Raji (cell line): ENCODE results near the gene DNAJB6.

Experiments
- POLR2A ChIP-seq: IDR thresholded peaks from 2 replicates; pipeline ENCODE4 v1.6.1; 2011; ENCODE audit warnings: low read depth, low read length, control low read depth; ENCODE audit not compliant: insufficient read depth

The DNAJB6 gene

DNA sequence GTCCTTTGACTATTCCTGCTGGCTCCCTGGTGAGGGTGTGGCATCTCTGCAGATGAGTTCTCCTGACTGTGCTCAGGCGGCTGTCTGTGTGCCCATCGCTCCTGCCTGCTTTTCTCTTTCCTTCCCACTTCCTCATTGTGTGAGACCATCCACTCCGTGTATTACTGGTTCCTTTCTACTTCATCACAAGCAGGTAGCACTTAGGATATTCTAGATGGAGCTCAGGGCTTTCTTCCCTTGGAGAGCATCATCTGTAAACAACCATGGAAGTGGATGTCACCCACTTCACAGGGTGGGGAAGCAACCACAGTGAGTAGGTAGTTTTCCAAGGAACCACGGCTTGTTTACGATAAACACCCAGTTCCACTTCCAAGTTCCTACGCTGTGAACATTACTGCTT lies 15.7 kb downstream of the DNAJB6 start:
- TF ChIP-seq POLR2A = no peak

- TF ChIP-seq POLR2A = no peak
These were observed 19.1 kb downstream of the DNAJB6 start for GRCh38 chr7:157355784-157356511.

- TF ChIP-seq POLR2A = no peak
These were observed 20.6 kb downstream of the DNAJB6 start for GRCh38 chr7:157357129-157358040.

DNA sequence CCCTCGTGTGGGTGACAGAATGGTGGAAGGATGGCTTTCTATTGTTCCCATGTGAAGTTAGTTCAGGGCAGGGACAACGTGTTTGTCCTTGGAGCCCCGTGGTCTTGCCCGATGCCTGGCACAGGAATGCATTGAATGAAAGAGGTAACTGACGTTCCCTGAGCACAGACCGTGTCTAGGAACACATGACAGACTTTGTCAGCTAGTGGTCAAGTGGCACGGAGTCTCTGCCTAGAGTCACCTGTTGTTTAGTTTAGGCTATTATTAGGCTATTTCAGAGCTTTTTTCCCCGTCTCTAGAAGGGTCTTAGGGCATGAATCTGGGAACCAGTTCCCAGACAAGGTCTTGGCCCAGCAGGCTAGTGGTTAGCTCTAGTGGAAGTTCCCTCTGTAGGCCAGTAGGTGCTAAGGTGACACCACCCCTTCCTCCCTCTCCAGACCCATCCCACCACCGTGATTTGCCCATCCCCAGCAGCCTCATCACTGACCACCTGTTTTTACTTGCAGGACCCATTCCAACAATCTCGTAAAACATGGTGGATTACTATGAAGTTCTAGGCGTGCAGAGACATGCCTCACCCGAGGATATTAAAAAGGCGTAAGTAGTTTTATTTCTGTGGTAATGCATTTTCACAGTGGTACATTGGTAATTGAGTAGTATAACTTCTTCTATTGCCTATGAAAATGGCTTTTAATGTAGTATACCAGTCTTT lies 21.4 kb downstream of the DNAJB6 start:
- TF ChIP-seq POLR2A = no peak

DNA sequence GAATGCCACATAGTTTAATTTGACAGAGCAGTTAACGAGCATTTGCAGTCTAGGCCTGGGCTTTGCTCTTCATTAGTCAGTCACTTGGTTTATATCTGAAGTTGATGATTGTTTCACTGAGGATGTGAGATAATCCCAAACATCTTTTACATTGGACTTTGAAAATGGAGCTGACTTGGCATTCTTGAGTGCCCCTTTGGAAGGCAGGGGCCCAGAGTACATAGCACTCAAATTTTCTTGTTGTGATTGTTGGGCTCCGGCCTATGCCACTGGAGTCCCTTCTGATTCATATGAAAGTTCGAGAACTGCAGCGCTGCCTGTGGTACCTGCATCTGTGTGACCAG lies 21.9 kb downstream of the DNAJB6 start:
- no peak for TF ChIP-seq POLR2A

- no peak for TF ChIP-seq POLR2A
These were observed 22.8 kb downstream of the DNAJB6 start for GRCh38 chr7:157359581-157359980.

DNA sequence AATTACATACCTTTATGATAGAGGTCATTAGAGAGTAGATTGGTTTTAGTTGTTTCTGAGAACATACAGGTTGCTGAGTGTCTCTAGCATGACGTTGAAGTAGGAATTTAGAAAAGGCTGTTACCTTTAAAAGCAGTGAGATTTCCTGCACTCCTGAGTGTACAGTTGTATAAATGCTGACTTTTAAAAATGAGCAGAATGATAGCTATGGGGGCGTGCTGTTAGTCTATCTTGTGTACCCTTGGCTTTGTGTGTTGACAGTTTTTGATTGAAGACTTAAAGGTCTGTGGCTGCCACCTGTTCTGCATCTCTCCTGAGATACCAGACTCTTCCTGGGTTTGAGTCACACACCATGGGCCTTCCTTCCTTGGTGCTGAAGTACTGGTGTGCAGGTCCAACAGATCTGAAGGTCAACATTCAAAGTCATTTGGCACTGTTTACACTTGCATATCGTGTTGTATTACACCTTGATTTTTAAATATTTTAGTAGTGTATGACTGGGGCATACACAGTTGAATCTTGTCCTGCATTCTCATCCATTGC lies 23.8 kb downstream of the DNAJB6 start:
- no peak for TF ChIP-seq POLR2A

DNA sequence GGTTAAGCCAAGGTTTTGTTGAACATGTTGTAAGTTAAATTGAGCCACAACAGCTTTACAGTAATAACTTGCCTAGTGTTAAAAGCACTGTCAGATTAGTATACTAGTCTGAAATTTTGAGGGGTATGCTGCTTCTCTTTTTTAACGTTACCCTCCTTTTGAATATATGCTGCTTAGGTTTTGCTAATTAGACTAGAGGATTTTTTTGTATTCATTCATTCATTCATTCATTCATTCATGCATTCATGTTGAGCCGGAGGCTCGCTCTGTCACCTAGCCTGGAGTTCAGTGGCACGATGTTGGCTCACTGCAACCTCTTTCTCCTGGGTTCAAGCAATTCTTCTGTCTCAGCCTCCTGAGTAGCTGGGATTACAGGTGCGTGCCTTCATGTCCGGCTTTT lies 24.7 kb downstream of the DNAJB6 start:
- TF ChIP-seq POLR2A = no peak

DNA sequence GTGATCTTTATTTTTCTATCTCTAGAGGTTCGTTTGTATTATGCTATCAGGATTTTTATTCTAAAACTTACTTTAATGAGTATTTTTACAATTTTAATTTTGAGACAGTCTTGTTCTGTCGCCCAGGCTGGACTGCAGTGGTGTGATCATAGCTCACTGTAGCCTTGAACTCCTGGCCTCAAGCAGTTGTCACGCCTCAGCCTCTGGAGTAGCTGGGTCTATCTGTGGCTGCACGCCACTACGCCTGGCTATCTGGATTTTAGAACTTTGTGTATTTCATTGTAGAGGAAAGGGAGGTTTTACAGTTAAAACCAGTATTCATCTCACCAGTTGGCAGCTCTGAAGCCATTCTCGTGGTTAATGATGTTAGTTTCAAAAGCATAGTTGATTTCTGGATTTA lies 25.9 kb downstream of the DNAJB6 start:
- no peak for TF ChIP-seq POLR2A

- TF ChIP-seq POLR2A = no peak
These were observed 29.9 kb downstream of the DNAJB6 start for GRCh38 chr7:157366722-157367121.

DNA sequence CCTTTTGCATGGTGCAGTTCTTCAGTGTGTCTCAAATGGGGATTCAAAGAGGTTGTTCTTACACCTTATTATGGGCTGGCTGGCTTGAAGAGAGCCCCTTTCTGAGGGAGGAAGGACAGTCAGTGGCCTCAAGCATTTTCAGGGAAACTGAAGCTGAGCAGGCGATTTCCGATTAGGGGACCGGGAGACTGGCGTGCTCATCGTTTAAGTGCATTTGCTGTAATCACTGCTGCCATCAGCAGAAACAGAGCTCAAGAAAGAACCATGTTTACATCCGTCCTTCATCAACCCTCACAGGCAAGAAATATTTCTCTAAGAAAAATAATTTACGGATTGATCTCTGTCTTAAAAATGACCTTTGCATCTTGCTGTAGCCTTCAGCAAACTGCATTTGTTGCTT lies 32.2 kb downstream of the DNAJB6 start:
- no peak for TF ChIP-seq POLR2A

DNA sequence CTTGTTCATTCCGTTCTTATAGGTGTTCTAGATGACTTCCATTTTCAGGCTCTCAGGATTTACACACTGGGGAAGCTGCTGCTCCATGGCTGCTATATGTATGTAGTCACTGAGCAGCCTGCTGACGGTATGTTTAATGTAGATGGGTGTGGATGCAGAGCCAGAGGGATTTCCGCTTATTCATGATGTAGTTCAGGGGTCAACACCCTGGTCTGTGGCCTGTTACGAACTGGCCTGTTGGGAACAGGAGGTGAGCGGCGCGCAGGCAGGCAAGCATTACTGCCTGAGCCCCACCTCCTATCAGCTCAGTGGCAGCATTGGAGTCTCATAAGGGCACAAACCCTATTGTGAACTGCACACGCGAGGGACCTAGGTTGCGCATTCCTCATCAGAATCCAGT lies 33.9 kb downstream of the DNAJB6 start:
- TF ChIP-seq POLR2A = no peak

- no peak for TF ChIP-seq POLR2A
These were observed 34.5 kb downstream of the DNAJB6 start for GRCh38 chr7:157371296-157371695.

DNA sequence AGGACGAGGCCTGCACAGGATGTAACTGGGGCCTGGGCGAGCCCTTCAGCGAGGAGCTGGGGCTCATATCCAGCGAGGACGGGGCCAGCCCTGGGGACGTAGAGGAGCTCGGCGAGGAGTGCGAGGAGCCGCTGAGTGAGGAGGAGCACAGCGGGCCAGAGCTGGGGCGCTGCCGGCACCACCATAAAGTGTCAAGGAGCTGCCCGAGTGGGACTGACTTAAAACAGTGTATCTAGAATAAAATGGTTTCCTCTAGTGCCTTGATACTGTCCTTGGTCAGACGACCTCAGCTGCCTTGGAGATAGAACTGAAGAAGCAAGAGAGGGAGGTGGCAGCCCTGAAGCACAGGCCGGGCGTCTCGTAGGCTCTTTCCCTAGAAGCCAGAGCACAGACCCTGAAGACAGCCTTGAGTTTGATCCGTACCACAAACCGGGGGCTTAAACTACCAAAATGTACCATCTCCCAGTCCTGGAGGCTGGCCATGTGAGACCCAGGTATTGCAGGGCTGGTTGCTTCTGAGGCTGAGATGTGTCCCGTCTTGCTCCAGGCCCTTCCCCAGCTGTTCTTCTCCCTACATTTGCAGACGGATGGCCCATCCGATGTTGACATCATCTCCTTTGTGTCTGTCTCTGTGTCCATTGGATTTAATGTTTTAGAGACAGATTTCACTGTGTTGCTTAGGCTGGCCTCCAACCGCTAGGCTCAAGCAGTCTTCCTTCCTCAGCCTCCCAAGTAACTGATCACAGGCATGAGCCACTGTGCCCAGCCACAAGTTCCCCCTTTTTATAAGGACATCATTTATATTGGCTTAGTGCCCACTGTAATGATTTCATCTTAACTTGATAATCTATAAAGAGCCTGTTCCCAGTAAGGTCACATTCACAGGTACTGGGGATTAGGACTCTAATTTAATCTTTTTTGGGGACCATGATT lies 35.8 kb downstream of the DNAJB6 start:
- no peak for TF ChIP-seq POLR2A

DNA sequence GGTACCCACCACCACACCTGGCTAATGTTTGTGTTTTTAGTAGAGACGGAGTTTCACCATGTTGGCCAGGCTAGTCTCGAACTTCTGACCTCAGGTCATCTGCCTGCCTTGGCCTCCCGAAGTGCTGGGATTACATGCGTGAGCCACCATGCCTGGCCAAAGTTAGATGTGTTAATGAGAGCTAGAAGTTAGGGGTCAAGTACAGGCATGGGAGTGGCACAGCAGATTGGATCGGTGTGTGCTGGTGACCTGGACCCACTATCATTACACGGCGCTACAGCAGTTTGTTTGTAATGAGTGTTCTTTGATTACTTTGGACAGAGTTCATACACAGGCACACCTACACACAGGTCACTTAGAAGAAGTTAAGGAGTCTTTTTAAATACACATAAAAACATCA lies 36.7 kb downstream of the DNAJB6 start:
- TF ChIP-seq POLR2A = no peak

- no peak for TF ChIP-seq POLR2A
These were observed 38.6 kb downstream of the DNAJB6 start for GRCh38 chr7:157375410-157375809.
